GM12874 (cell line): ENCODE data around the gene CHST11.

Experiments used
- TF ChIP-seq, protein P1 (sequence below): IDR thresholded peaks from 2 replicates; pipeline ENCODE4 v1.5.1; 2011; ENCODE audit warnings: low read depth, mild to moderate bottlenecking, control low read depth, low read length, moderate library complexity; ENCODE audit not compliant: insufficient read depth

Gene CHST11

DNA sequence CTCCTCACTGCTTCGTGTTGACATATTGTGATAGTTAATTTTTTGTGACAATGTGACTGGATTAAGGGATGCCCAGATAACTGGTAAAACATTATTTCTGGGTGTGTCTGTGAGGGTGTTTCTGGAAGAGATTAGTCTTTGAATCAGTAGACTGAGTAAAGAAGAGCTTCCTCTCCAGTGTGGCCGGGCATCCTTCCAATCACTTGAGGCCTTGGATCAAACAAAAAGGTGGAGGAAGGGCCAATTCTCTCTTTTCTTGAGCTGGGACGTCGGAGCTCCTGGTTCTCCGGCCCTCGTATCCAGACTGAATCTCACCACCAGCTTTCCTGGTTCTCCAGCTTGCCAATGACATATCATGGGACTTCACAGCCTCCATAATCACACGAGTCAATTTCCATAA, 240.4 kb downstream of the CHST11 start:
- TF ChIP-seq, protein P1, sequence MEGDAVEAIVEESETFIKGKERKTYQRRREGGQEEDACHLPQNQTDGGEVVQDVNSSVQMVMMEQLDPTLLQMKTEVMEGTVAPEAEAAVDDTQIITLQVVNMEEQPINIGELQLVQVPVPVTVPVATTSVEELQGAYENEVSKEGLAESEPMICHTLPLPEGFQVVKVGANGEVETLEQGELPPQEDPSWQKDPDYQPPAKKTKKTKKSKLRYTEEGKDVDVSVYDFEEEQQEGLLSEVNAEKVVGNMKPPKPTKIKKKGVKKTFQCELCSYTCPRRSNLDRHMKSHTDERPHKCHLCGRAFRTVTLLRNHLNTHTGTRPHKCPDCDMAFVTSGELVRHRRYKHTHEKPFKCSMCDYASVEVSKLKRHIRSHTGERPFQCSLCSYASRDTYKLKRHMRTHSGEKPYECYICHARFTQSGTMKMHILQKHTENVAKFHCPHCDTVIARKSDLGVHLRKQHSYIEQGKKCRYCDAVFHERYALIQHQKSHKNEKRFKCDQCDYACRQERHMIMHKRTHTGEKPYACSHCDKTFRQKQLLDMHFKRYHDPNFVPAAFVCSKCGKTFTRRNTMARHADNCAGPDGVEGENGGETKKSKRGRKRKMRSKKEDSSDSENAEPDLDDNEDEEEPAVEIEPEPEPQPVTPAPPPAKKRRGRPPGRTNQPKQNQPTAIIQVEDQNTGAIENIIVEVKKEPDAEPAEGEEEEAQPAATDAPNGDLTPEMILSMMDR, result no peak

DNA sequence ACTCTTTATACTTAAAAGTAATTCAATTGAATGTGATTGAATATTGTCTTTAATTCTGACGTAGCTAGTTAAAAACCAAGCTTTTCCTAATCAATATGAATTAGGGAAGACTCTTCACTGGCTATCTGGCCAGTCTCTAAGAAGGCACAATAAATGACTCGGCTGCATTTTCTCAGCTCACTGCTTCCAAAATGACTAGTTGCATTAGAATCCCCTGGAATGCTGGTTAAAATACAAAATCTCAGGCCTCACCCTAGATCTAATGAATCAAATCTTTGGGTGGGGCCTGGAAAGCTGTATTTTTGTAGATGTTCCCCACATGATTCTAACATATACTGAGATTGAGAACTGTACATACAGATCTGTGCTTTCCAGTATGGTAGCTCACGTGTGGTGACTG, 242.1 kb downstream of the CHST11 start:
- TF ChIP-seq, protein P1, result no peak

DNA sequence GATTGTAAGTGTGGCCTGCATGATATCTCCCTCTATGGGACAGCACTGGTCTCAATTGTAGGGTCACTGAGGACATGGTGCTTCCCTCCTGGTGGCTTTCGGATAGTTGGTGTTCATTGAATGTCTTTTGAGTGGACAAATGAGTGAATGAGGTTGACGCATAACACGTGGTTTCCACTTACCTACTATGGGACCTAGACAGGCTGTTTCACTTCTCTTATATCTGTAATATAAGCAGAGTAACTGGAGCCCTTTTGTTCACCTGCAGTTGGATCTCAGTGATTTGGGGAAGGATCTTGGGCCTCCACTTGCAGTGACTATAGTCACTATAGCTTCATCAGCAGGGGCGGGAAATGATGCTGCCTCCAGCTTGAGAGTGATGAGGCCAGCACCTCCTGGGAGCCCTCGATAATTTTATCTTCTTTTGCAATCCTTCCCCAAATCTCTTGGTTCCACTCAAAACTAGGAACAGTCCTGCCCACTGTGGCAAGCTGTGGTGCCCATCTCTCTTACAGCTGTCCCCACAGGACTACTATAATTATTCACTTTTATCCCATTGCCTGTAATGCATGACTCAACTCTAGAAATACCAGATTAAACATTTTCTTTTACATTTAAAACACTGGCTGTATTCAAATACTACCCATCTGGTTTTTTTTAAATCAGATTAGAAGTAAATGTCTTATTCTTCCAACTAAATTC, 242.9 kb downstream of the CHST11 start:
- TF ChIP-seq, protein P1, result no peak

DNA sequence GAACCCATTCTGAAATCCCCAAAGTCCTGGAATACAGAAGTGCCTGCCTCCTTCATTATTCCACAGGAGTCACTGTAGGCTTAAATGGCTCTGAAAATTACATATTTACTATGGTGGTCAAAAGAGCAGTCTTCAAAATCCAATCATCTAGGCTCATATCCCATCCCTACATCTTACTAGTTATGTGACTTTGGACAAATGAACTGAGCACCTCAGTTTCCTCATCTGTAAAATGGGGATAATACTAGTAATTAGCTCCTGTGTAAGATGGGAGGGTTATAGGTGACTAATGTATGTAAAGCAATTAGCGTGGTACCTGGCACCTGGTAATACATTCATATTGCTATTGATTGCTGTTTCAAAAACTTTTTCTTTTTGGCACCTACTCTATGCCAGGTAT, 243.6 kb downstream of the CHST11 start:
- TF ChIP-seq, protein P1, result no peak

DNA sequence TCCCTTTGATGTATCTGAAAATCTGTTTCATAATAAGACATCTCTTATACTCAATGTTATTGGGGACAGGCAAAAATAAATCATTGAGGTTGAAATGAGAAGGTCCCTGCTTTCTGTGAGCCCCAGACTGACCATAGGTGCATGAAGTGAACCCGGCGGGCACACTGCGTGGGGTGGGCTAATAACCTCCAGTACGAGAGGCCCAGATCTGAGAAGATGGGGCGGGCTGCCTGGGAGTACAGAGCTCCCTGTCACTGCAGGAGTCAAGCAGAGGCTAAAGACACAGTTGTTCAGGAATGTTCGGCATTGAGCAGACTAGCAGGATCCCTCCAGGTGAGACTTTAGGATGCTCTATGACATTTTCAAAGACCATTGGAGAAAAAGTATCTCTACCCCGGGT, 244.6 kb downstream of the CHST11 start:
- TF ChIP-seq, protein P1, result no peak

DNA sequence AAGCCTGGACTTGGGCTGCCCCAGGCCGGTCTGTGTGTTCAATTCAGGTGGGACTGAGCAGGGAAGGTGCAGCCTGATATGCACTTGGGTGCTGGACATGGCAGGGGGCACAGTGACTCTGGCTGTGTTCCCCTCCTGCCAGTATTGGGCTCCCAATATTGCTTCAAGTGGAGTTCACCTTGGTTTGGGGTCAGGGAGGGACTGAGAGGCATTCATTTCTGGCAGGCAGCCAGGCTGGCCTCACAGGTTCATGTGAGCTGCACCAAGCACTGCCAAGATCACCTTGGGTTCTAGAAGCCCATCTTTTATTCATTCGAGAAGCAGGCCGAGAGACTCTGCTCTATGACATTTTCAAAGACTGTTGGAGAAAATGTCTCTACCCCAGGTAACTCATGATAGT, 245.0 kb downstream of the CHST11 start:
- TF ChIP-seq, protein P1, result no peak

DNA sequence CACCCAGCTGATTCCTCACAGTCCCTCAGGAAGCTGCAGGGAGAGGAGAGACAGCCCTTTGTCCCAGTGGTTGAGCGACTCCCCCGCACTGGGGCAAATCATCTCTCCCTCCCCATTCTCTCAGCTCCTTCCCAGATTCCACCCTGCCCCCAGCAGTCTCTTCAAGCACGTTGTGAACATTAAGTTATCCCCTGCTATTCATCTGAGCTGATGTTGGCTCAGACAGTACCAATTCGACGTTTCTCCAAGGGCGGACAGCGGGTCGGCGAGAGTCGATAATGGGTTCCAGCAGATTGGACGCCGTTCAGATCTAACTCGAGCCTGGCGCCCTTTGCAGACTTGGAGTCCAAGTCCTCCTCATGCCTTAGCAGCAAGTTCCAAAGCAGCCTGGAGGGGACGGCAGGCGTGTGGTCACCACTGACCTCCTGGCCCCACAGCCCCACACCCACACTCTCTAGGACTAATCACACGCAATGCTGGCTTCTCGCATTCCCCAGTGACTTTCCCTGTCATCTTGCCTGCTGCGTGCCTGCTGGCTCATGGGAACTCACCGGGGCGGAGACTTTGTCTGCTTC, 245.9 kb downstream of the CHST11 start:
- TF ChIP-seq, protein P1, result no peak

DNA sequence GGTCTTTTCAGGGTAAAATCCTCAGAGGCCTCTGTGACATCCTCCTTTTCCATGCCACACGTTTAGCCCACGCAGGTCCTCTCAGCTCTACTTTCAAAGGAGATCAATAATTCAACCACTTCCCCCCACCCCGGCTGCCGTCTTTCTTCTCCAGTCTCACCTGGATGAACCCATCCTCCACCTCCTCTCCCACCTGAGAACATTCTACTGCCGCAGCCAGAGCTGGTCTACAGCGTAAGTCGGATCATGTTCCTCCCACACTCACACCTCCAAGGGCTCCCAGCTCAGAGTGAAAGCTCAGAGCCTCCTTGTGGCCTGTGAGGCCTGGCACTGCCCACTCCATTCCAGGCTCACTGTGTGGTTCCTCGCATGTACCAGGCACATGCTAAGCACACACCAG, 246.6 kb downstream of the CHST11 start:
- TF ChIP-seq, protein P1, result no peak
